HepG2 (cell line): Measurements from ENCODE around the gene CSNK1D. TPM values are rescaled to one million over a fixed set of nuclear protein-coding genes. Genes with fewer than 3 reads are reported as not detected.

ENCODE experiments used
- IRF2 ChIP-seq: IDR thresholded peaks from 2 replicates; pipeline ENCODE4 v1.6.1; 2018; ENCODE audit warnings: missing genetic modification reagents, missing compliant biosample characterization
- JUND ChIP-seq: sonication (generic); formaldehyde crosslinking; IDR thresholded peaks from 2 replicates; pipeline ENCODE4 v1.8.0; 2022; ENCODE audit warnings: mild to moderate bottlenecking, missing genetic modification reagents
- PLRG1 ChIP-seq: fragments of 450-650 bp; conservative IDR thresholded peaks from 2 replicates; pipeline ENCODE4 v1.6.1; 2016
- STAG1 ChIP-seq: sonication (generic); formaldehyde crosslinking; IDR thresholded peaks from 2 replicates; pipeline ENCODE4 v1.4.0; 2020; ENCODE audit warnings: missing genetic modification reagents
- ZFP36L1 ChIP-seq: sonication (generic); formaldehyde crosslinking; IDR thresholded peaks from 2 replicates; pipeline ENCODE4 v1.8.0; 2022; ENCODE audit warnings: mild to moderate bottlenecking, missing genetic modification reagents, moderate library complexity
- ZNF333 ChIP-seq: sonication (generic); formaldehyde crosslinking; IDR thresholded peaks from 2 replicates; pipeline ENCODE4 v1.4.0; 2020; ENCODE audit warnings: mild to moderate bottlenecking, missing genetic modification reagents, borderline replicate concordance
- ZNF564 ChIP-seq: sonication (generic); formaldehyde crosslinking; IDR thresholded peaks from 2 replicates; pipeline ENCODE4 v1.8.1; 2023; ENCODE audit warnings: mild to moderate bottlenecking, missing genetic modification reagents
- ZNF761 ChIP-seq: sonication (generic); formaldehyde crosslinking; conservative IDR thresholded peaks from 2 replicates; pipeline ENCODE4 v1.4.0; 2020; ENCODE audit warnings: mild to moderate bottlenecking, missing genetic modification reagents
- polyA plus RNA-seq, 8 experiments: library from polyadenylated mRNA; depleted of rRNA in 3 of 8; stranded (reverse) in 7 of 8; unstranded in 1 of 8; fragments of >200 nt; fragmentation: Illumina TruSeq in 4 of 8; extraction: Trizol in 4 of 8; gene quantifications; 2 replicates each; pipeline versions ENCODE4 v1.2.1 to v1.2.3, GENCODE V29; 2011 to 2016; ENCODE audit warnings: low read depth in 4 of 8, missing spikeins in 1 of 8, mixed read lengths in 1 of 8; ENCODE audit not compliant: insufficient read depth in 1 of 8
- total RNA-seq, 5 experiments: library from RNA; depleted of rRNA; stranded (reverse); fragments of >200 nt; fragmentation: Illumina TruSeq; extraction: Trizol; gene quantifications; 2 replicates each; pipeline ENCODE4 v1.2.3, GENCODE V29; 2016; ENCODE audit warnings: low read depth in 1 of 5
- TF ChIP-seq, protein P1 (sequence below): sonication (generic); formaldehyde crosslinking; IDR thresholded peaks from 2 replicates; pipeline ENCODE4 v1.5.0; 2020; ENCODE audit warnings: missing genetic modification reagents, mild to moderate bottlenecking, borderline replicate concordance
- TF ChIP-seq, protein P2 (sequence below): sonication (generic); formaldehyde crosslinking; IDR thresholded peaks from 2 replicates; pipeline ENCODE4 v1.4.0; 2020; ENCODE audit warnings: missing genetic modification reagents, borderline replicate concordance
- TF ChIP-seq, protein P3 (sequence below): sonication (generic); formaldehyde crosslinking; IDR thresholded peaks from 2 replicates; pipeline ENCODE4 v1.5.0; 2020; ENCODE audit warnings: missing genetic modification reagents, mild to moderate bottlenecking, borderline replicate concordance
- TF ChIP-seq, protein P4 (sequence below): IDR thresholded peaks from 2 replicates; pipeline ENCODE4 v1.6.1; 2012; ENCODE audit warnings: low read length, improper control_type of control experiment
- TF ChIP-seq, protein P5 (sequence below): sonication (generic); formaldehyde crosslinking; IDR thresholded peaks from 2 replicates; pipeline ENCODE4 v1.8.0; 2022; ENCODE audit warnings: mild to moderate bottlenecking, missing genetic modification reagents

CSNK1D gene
- total and polyA plus RNA-seq, 2 of the 13 experiments (the other 11 are each of a cell fraction or from before 2014, with no cell fraction given) = 31.5 to 128 TPM

DNA sequence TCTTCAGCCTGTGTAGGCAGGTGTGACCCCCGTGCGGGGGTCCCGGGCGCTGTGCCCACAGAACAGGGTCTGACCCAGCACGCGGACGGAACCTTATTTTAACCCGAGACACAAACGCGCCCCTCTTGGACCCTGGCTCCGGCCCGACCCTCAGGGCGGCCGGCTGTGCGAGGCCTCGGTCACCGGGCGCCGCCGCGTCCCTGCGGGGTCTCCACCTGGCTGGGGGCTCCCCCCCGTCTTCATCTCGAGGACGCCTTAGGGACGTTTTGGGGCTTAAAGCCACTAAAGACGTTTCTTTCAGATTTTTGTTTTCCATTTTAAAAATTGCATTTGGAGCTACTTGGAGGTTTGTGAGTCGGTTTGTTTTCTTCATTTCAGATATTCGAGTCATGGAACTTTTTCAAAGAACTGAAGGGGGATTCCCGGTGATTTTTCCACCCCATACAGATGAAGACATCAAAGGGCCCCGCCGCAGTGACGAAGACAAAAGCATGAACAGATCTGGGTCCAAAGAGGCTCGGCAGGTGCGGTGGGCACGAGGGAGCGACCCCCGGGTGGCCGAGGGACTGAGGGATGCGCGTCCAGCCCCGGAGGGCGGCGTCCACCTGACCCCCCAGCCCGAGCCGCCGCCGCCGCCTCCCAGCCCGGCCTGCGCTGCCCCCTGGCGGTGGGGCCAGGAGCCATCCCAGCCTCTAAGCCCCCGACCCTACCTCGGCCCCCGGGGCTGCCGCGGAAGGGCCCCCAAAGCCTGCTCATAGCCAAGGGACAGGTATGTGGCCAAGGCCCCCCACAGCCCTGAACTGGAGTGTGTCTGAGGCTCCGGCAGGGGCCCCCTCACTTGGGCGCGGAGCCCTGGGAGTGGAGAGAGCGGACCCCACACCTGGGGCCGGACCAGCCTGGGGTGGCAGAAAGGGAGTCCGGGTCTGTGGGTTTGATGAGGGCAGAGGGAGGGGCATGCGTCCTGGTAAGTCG, 47.7 kb upstream of the CSNK1D start (continued):
- TF ChIP-seq, protein P1, sequence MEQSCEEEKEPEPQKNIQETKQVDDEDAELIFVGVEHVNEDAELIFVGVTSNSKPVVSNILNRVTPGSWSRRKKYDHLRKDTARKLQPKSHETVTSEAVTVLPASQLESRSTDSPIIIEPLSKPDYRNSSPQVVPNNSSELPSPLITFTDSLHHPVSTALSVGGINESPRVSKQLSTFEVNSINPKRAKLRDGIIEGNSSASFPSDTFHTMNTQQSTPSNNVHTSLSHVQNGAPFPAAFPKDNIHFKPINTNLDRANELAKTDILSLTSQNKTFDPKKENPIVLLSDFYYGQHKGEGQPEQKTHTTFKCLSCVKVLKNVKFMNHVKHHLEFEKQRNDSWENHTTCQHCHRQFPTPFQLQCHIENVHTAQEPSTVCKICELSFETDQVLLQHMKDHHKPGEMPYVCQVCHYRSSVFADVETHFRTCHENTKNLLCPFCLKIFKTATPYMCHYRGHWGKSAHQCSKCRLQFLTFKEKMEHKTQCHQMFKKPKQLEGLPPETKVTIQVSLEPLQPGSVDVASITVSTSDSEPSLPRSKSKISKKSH (CRISPR knock-in tag) = 0 out of 2 replicates have a peak, but pooled peaks have one; percentile 7
- TF ChIP-seq ZNF761 (CRISPR knock-in tag) = peak; percentile 88; the same call in 1 of the 2 replicates
- 0 out of 2 replicates have a peak, but pooled peaks have one; percentile 13 for TF ChIP-seq JUND (CRISPR knock-in tag)
- TF ChIP-seq IRF2 (CRISPR knock-in tag) = peak; percentile 44; the same call in 1 of the 2 replicates
- TF ChIP-seq ZNF564 (CRISPR knock-in tag) = no peak; the same call in 1 of the 2 replicates
- peak; percentile 88 for TF ChIP-seq STAG1 (CRISPR knock-in tag)
- peak; percentile 70; the same call in 1 of the 2 replicates for TF ChIP-seq ZFP36L1 (CRISPR knock-in tag)
- TF ChIP-seq ZNF333 (CRISPR knock-in tag) = no peak
- TF ChIP-seq, protein P2, sequence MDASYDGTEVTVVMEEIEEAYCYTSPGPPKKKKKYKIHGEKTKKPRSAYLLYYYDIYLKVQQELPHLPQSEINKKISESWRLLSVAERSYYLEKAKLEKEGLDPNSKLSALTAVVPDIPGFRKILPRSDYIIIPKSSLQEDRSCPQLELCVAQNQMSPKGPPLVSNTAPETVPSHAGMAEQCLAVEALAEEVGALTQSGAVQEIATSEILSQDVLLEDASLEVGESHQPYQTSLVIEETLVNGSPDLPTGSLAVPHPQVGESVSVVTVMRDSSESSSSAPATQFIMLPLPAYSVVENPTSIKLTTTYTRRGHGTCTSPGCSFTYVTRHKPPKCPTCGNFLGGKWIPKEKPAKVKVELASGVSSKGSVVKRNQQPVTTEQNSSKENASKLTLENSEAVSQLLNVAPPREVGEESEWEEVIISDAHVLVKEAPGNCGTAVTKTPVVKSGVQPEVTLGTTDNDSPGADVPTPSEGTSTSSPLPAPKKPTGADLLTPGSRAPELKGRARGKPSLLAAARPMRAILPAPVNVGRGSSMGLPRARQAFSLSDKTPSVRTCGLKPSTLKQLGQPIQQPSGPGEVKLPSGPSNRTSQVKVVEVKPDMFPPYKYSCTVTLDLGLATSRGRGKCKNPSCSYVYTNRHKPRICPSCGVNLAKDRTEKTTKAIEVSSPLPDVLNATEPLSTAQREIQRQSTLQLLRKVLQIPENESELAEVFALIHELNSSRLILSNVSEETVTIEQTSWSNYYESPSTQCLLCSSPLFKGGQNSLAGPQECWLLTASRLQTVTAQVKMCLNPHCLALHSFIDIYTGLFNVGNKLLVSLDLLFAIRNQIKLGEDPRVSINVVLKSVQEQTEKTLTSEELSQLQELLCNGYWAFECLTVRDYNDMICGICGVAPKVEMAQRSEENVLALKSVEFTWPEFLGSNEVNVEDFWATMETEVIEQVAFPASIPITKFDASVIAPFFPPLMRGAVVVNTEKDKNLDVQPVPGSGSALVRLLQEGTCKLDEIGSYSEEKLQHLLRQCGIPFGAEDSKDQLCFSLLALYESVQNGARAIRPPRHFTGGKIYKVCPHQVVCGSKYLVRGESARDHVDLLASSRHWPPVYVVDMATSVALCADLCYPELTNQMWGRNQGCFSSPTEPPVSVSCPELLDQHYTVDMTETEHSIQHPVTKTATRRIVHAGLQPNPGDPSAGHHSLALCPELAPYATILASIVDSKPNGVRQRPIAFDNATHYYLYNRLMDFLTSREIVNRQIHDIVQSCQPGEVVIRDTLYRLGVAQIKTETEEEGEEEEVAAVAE (CRISPR knock-in tag) = no peak
- no peak for TF ChIP-seq PLRG1
- TF ChIP-seq, protein P3, sequence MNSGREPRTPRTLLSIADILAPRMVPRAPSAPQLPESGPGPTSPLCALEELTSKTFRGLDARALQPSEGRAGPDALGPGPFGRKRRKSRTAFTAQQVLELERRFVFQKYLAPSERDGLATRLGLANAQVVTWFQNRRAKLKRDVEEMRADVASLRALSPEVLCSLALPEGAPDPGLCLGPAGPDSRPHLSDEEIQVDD = peak; percentile 36; the same call in 1 of the 2 replicates
- TF ChIP-seq, protein P4, sequence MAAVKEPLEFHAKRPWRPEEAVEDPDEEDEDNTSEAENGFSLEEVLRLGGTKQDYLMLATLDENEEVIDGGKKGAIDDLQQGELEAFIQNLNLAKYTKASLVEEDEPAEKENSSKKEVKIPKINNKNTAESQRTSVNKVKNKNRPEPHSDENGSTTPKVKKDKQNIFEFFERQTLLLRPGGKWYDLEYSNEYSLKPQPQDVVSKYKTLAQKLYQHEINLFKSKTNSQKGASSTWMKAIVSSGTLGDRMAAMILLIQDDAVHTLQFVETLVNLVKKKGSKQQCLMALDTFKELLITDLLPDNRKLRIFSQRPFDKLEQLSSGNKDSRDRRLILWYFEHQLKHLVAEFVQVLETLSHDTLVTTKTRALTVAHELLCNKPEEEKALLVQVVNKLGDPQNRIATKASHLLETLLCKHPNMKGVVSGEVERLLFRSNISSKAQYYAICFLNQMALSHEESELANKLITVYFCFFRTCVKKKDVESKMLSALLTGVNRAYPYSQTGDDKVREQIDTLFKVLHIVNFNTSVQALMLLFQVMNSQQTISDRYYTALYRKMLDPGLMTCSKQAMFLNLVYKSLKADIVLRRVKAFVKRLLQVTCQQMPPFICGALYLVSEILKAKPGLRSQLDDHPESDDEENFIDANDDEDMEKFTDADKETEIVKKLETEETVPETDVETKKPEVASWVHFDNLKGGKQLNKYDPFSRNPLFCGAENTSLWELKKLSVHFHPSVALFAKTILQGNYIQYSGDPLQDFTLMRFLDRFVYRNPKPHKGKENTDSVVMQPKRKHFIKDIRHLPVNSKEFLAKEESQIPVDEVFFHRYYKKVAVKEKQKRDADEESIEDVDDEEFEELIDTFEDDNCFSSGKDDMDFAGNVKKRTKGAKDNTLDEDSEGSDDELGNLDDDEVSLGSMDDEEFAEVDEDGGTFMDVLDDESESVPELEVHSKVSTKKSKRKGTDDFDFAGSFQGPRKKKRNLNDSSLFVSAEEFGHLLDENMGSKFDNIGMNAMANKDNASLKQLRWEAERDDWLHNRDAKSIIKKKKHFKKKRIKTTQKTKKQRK = no peak
- TF ChIP-seq, protein P5, sequence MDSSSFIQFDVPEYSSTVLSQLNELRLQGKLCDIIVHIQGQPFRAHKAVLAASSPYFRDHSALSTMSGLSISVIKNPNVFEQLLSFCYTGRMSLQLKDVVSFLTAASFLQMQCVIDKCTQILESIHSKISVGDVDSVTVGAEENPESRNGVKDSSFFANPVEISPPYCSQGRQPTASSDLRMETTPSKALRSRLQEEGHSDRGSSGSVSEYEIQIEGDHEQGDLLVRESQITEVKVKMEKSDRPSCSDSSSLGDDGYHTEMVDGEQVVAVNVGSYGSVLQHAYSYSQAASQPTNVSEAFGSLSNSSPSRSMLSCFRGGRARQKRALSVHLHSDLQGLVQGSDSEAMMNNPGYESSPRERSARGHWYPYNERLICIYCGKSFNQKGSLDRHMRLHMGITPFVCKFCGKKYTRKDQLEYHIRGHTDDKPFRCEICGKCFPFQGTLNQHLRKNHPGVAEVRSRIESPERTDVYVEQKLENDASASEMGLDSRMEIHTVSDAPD (CRISPR knock-in tag) = no peak
